Right kidney (tissue), 1 donor: Measurements from ENCODE around the gene NECAP2.
A peak's percentile ranks its signal among the peaks of the same experiment; 100 is the strongest.
"Not testable (repeated sequence)": the region's sequence is repeated elsewhere in the genome, so short reads cannot be mapped to it uniquely, and the experiment has no call there.

Source experiments
- DNase-seq: peaks from one replicate; pipeline ENCODE4 v3.0.0-alpha.2; 2016

Gene NECAP2

DNA sequence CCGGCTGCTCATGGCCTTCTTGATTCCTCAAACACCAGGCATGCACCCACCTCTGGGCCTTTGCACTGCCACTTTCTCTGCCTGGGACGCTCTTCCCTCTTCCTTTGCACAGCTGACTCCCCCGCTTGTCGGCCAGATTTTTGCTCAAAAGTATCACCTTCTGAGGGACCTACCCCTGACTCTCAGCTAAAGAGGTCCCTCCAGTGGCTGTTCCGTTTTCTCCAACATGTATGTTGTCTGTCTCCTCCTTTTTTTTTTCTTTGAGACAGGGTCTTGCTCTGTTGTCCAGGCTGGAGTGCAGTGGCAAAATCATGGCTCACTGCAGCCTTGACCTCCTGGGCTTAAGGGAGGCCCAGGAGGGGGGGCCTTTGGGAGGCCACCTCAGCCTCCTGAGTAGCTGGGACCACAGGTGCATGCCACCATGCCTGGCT lies 57.0 kb downstream of the NECAP2 start:
- DNase-seq, result not testable (repeated sequence)

DNA sequence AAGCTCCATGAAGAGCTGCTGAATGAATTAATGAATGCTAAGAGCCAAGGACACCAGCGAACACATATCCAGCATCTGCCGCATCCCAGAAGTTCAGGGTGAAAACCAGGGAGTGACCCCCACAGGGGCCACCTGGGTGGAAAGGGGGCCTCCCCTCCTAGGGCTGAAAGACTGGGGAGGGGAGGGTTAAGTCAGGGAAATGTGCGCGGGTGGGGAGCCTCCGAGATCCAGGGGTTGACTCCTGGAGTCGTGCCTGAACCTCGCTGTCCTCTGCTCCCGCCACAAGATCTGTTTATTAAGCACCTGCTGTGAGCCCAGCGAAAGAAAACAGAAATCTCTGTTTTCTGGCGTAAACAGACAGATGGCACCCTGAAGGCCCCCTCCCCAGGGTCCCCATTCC lies 57.5 kb downstream of the NECAP2 start:
- not testable (repeated sequence) for DNase-seq

DNA sequence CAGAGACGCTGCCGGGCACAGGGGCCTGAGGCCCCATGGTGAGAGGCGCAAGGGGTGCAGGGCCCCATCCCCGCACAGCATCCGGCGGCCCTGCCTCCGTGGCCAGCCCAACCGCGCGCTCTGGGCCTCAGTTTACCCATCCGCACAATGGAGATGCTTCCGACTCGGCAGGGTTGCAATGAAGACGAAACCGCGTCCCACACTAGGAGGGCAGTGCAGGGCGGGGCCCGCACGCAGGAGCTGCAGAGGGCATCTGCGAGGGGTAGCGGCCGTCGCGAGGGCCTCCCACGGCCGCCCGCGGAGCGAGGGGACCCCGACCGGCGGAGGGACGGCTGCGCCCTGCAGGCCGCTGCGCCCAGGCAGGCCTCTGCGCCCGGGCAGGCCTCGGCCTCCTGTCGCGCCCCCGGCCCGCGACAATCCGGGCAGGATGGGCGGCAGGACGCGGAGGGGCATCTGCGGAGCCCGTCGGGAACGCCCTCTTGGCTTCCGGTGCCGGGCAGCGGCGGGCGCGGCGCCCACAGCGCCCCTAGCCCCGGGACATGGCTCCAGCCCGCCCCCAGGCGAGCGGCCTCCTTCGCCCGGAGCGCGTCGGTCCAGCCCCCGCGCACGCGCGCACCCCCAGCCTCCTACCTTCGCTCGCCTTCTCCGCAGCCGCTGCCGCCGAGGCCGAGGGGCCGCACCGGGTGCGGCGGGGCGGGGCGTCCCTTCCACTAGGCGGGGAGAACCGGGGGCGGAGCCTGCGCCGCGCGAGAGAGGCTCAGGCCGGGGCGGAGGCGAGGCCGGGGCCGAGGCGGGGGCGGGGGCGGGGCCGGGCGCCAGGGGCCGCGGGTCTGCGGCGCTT lies 58.3 kb downstream of the NECAP2 start:
- DNase-seq, result peak; percentile 89

DNA sequence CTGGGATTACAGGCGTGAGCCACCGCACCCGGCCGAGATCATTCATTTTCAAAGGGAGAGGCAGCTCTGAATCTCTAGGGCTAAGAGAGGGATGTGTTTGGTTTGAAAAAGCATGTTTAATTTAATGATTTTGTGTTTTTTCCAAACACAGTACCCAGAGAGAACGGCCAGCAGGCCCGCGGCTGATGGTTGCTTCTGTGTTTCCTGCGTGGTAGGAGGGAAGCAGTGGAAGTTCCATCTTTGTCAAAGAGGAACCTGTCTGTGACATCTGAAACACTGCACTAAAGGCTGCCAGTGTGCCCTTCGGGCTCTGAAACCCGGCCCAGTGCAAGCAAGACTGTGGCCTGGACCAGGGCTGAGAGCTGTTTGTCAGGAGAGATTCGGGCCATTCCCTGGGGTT lies 59.9 kb downstream of the NECAP2 start:
- DNase-seq, result not testable (repeated sequence)

DNA sequence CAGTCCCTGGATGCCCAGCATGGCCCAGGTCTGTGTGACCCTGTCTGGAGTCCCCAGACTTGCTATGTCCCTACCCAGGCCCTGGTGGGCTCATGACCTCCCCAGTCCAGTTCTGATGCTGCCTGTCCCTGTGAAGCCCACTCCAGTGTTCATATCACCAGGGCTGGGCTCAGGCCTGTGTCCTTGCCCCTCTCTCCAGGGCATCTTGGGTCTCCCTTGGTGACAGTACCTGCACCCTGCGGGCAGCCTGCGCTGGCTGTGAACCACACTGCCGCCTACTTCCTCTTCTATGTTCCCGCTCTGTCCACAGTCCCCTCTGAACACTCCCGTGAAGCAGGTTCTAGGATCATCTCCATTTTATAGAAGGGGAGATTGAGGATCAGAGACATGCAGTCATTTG lies 60.5 kb downstream of the NECAP2 start:
- not testable (repeated sequence) for DNase-seq

DNA sequence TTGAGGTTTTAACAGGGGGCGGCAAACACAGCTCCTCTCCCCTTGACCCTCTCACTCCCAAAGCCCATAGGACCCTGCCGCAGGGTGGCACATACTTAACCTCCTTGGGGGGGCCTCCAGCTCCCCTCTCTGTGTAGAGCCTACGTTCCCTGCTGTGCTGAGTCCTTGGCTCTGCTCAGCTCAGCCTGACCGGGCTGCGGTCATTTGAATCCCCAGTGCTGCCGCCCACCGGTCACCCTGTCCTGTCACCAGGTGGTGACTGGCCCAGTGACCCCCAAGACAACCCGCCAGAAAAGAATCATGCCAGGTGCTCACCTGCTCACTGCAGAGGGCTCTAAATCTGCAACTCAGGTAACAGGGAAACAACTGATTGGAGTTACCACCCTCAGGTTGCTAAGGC lies 60.9 kb downstream of the NECAP2 start:
- not testable (repeated sequence) for DNase-seq

DNA sequence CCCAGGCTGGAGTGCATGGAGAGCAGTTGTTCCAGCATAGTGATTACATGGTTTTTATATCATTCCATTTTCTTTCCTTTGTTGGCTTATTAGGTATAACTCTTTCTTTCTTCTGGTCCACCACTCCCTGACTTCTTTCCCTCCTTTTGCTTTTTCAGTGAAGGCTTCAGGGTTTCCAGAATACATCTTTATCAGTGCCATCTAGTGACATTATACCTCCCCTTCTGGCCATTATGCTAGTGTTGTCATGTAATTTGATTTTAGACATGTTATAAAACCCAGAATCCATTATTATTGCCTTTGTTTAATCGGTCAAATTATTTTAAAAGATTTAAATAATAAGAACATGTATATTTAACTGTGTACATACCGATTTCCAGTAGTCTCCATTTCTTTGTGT lies 63.0 kb downstream of the NECAP2 start:
- no peak for DNase-seq

DNA sequence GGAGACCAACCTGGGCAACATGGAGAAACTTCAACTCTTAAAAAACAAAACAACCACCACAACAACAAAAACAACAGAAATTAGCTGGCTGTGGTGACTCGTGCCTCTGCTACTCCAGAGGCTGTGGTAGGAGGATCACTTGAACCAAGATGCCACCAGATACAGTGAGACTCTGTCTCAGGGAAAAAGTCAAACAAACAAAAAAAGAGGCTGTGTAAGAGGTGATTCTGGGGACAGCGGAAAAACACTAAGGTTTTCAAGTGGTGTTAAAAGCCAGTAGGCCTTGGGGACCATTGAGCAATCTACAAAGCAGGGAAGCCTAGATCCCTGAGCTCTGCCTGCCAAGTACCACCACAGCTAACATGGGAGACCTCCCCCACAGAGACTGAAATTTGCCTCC lies 65.3 kb downstream of the NECAP2 start:
- DNase-seq, result not testable (repeated sequence)

DNA sequence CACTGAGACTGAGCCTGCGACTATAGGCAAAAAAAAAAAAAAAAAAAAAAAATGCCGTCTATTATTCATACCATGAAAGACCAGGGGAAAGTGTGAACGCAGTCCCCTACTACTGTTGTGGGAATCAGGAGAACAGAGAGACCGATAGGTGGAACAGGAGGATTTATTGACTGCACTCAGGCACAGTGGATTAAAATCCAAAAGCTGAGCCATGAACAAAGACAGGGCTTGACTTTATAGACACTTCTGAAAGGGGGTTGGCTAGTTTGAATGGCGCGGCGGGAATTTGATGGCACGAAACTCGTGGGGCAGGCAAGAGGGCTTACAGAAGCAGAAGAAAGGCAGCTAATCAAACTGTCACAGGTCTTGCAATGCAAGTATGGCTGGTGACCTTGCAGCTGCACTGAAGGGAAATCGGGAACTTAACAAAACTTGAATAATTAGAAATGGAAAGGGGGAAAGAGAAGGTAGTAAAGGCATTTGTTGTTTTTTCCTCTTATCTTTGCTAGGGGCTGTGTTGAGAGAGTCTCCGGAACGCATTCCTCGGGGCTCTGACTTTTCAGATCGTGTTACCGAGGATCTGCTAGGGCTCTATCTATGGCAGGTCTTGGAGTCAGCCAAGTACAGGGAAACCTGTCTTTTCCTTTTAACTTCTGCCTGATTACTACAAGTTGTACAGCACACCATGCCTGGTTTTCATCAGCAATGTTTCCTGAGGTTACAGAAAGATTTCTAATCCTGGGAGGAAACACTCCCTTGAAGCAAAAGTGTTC lies 66.0 kb downstream of the NECAP2 start:
- DNase-seq, result peak; percentile 68

DNA sequence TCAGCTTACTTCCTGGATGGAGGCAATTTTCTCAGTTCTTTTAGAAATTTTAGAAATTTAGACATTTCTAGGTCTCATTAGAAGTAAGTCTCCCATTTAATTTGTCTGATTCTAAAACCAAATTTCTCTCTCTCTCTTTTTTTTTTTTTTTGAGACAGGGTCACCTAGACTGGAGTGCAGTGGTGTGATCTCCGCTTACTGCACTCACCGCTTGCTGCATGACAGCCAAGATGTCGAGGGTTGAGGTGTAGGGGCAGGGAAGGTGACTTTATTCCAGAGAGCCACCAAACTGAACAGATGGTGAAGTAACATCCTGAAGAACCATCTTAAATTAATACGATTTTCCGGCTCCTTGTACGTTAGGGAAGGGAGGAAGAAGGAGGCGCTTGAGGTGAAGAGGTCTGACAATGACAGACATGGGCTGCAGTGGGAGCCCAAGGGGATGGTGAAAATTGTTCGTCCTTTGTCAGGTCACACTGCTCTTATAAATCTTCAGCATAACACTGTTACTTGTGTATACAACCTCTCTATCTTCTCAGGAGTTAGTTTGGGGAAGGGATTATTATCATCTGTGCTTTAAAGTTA lies 68.4 kb downstream of the NECAP2 start:
- peak; percentile 62 for DNase-seq
